Nephron (organoid): Measurements from ENCODE around the gene SELENOO.

Experiments
- H3K27ac Mint-ChIP-seq, 3 experiments: 2 replicates each; pipeline ENCODE4 v1.8.0; 2020; ENCODE audit warnings: mixed read lengths in 3 of 3, mild to moderate bottlenecking in 2 of 3, moderate library complexity in 1 of 3
- H3K27me3 Mint-ChIP-seq: 2 replicates; pipeline ENCODE4 v1.8.0; 2021; ENCODE audit warnings: low read depth, mild to moderate bottlenecking, moderate library complexity, mixed read lengths
- H3K36me3 Mint-ChIP-seq: 2 replicates; pipeline ENCODE4 v1.8.0; 2020; ENCODE audit warnings: low read depth, mixed read lengths
- H3K4me1 Mint-ChIP-seq: 2 replicates; pipeline ENCODE4 v1.8.0; 2020; ENCODE audit warnings: mixed read lengths
- H3K4me3 Mint-ChIP-seq, 3 experiments: 2 replicates each; pipeline ENCODE4 v1.8.0; 2020; ENCODE audit warnings: mild to moderate bottlenecking in 3 of 3, mixed read lengths in 3 of 3, moderate library complexity in 2 of 3
- H3K9me3 Mint-ChIP-seq: 2 replicates; pipeline ENCODE4 v1.8.0; 2020; ENCODE audit warnings: mixed read lengths
- CTCF ChIP-seq, 3 experiments: fragments of 200-600 bp; sonication (generic); IDR thresholded peaks; one replicate each; pipeline ENCODE4 v1.5.0; 2021; ENCODE audit warnings: antibody characterized with exemption in 3 of 3; ENCODE audit not compliant: unreplicated experiment in 3 of 3

The SELENOO gene

GRCh38 chr22:50185375-50186087 is 15.3 kb upstream of the SELENOO start, which contains the start of gene TRABD:
TRABD (plus strand) TSS chr22:50185913; CDS start chr22:50193061, 7,148 bp downstream.
- peak within 1 kb of the TSS; percentile 95 to 98 (median 96) for H3K4me3 Mint-ChIP-seq
- H3K4me1 Mint-ChIP-seq, result peaks cover 10% of the 10 kb centered on the region
- H3K27ac Mint-ChIP-seq, result peak within 1 kb of the TSS; percentile 80 to 89 (median 83)
- no peak for TF ChIP-seq CTCF (IDR thresholded peaks at IDR 0.05; ENCODE audit: unreplicated experiment in 3 of 3)
- H3K9me3 Mint-ChIP-seq, result no peaks in the 10 kb centered on the region
- no peaks in the 10 kb centered on the region for H3K36me3 Mint-ChIP-seq
- no peaks in the 10 kb centered on the region for H3K27me3 Mint-ChIP-seq

- no peaks in the 10 kb centered on the region for H3K9me3 Mint-ChIP-seq
- H3K27ac Mint-ChIP-seq, result peak overlapping the region; percentile 80 to 89 (median 83)
- no peaks in the 10 kb centered on the region for H3K27me3 Mint-ChIP-seq
- peaks cover 1% of the 10 kb centered on the region for H3K36me3 Mint-ChIP-seq
- peak overlapping the region; percentile 95 to 98 (median 96) for H3K4me3 Mint-ChIP-seq
- peaks cover 12% of the 10 kb centered on the region for H3K4me1 Mint-ChIP-seq
- no peak for TF ChIP-seq CTCF (IDR thresholded peaks at IDR 0.05; ENCODE audit: unreplicated experiment in 3 of 3)
Observed at GRCh38 chr22:50186181-50186714, 14.6 kb upstream of the SELENOO start.

GRCh38 chr22:50186761-50187523 is 13.9 kb upstream of the SELENOO start:
- peaks cover 16% of the 10 kb centered on the region for H3K4me1 Mint-ChIP-seq
- peak overlapping the region; percentile 95 to 98 (median 96) for H3K4me3 Mint-ChIP-seq
- no peaks in the 10 kb centered on the region for H3K9me3 Mint-ChIP-seq
- H3K27ac Mint-ChIP-seq, result peak overlapping the region; percentile 80 to 89 (median 83)
- TF ChIP-seq CTCF (IDR thresholded peaks at IDR 0.05; ENCODE audit: unreplicated experiment in 3 of 3), result no peak
- no peaks in the 10 kb centered on the region for H3K27me3 Mint-ChIP-seq
- H3K36me3 Mint-ChIP-seq, result peaks cover 5% of the 10 kb centered on the region

- peaks cover 5% of the 10 kb centered on the region for H3K36me3 Mint-ChIP-seq
- H3K4me3 Mint-ChIP-seq, result peak overlapping the region; percentile 59 to 65 (median 60)
- H3K27me3 Mint-ChIP-seq, result no peaks in the 10 kb centered on the region
- no peak for TF ChIP-seq CTCF (IDR thresholded peaks at IDR 0.05; ENCODE audit: unreplicated experiment in 3 of 3)
- H3K27ac Mint-ChIP-seq, result no peak overlapping the region
- peaks cover 16% of the 10 kb centered on the region for H3K4me1 Mint-ChIP-seq
- H3K9me3 Mint-ChIP-seq, result no peaks in the 10 kb centered on the region
Observed at GRCh38 chr22:50188356-50188755, 12.5 kb upstream of the SELENOO start.

- H3K9me3 Mint-ChIP-seq, result no peaks in the 10 kb centered on the region
- H3K27me3 Mint-ChIP-seq, result no peaks in the 10 kb centered on the region
- peaks cover 16% of the 10 kb centered on the region for H3K4me1 Mint-ChIP-seq
- peak overlapping the region in 2 of 3 experiments; percentile 44 to 57 for H3K4me3 Mint-ChIP-seq
- TF ChIP-seq CTCF (IDR thresholded peaks at IDR 0.05; ENCODE audit: unreplicated experiment in 3 of 3), result no peak
- peaks cover 5% of the 10 kb centered on the region for H3K36me3 Mint-ChIP-seq
- H3K27ac Mint-ChIP-seq, result peak overlapping the region in 2 of 3 experiments; percentile 64 to 74
Observed at GRCh38 chr22:50189184-50189848, 11.5 kb upstream of the SELENOO start.
